A673 (cell line): ENCODE results near the gene HSF5. TPM values are rescaled to one million over a fixed set of nuclear protein-coding genes. Genes with fewer than 3 reads are reported as not detected.
A peak's percentile ranks its signal among the peaks of the same experiment; 100 is the strongest.

Source experiments
- BruUV-seq: library from RNA; stranded (reverse); fragments of 400-500 nt; replicated peaks from 2 replicates; lab custom pipeline; 2021; lab: Mats Ljungman, UMichigan
- CTCF ChIA-PET: fragments of 300-600 bp; sonication (Branson Sonifier 250); formaldehyde crosslinking; loops from one replicate; lab custom pipeline; 2022; ENCODE audit warnings: antibody characterized with exemption; lab: Charles Lee
- POLR2A ChIA-PET: fragments of 300-600 bp; sonication (Branson Sonifier 250); formaldehyde crosslinking; loops from one replicate; lab custom pipeline; 2022; ENCODE audit warnings: antibody characterized with exemption; ENCODE audit not compliant: low non-redundant PET; lab: Charles Lee
- DNase-seq: peaks from one replicate; pipeline ENCODE4 v3.0.0-alpha.2; 2015; ENCODE audit warnings: low spot score
- H3K27ac ChIP-seq: fragments of 200-600 bp; sonication (generic); 2 replicates; pipeline ENCODE4 v1.5.1; 2016; ENCODE audit warnings: mixed run types, low read depth, mild to moderate bottlenecking, mixed read lengths, antibody characterized with exemption, low read length; ENCODE audit not compliant: poor library complexity, severe bottlenecking
- H3K27me3 ChIP-seq: fragments of 200-600 bp; sonication (generic); replicated peaks from 2 replicates; pipeline ENCODE4 v1.6.1; 2017; ENCODE audit warnings: mixed run types, low read depth, mild to moderate bottlenecking, mixed read lengths, antibody characterized with exemption, low read length; ENCODE audit not compliant: insufficient read depth, poor library complexity
- H3K36me3 ChIP-seq: fragments of 200-600 bp; sonication (generic); 2 replicates; pipeline ENCODE4 v1.6.1; 2016; ENCODE audit warnings: mixed run types, mild to moderate bottlenecking, mixed read lengths, antibody characterized with exemption, low read length; ENCODE audit not compliant: insufficient read depth, poor library complexity, severe bottlenecking
- H3K4me1 ChIP-seq: fragments of 200-600 bp; sonication (generic); 2 replicates; pipeline ENCODE4 v1.6.1; 2017; ENCODE audit warnings: mixed run types, mild to moderate bottlenecking, mixed read lengths, antibody characterized with exemption, low read length; ENCODE audit not compliant: insufficient read depth, poor library complexity, severe bottlenecking
- H3K4me3 ChIP-seq: fragments of 200-600 bp; sonication (generic); 2 replicates; pipeline ENCODE4 v1.5.1; 2016; ENCODE audit warnings: low read depth, mixed run types, mild to moderate bottlenecking, mixed read lengths, low read length; ENCODE audit not compliant: poor library complexity, severe bottlenecking
- H3K9me3 ChIP-seq: fragments of 200-600 bp; sonication (generic); 2 replicates; pipeline ENCODE4 v1.6.1; 2016; ENCODE audit warnings: mixed run types, low read depth, mild to moderate bottlenecking, mixed read lengths, antibody characterized with exemption, low read length; ENCODE audit not compliant: poor library complexity, severe bottlenecking
- CTCF ChIP-seq: fragments of 300-800, 200-600 bp; sonication (generic); conservative IDR thresholded peaks from 2 replicates; pipeline ENCODE4 v1.5.1; 2017; ENCODE audit warnings: low read depth, mild to moderate bottlenecking, antibody characterized with exemption, low read length, moderate library complexity, mixed read lengths
- EZH2 ChIP-seq: fragments of 200-600 bp; sonication (generic); IDR thresholded peaks from 2 replicates; pipeline ENCODE4 v1.6.1; 2017; ENCODE audit warnings: borderline replicate concordance, low read depth, mild to moderate bottlenecking, mixed read lengths, antibody characterized with exemption, low read length; ENCODE audit not compliant: poor library complexity, severe bottlenecking
- intact Hi-C: fragments of 100-400 bp; cut with micrococcal nuclease; formaldehyde crosslinking; loops from one replicate; pipeline ENCODE4 v1.10.0; 2022; ENCODE audit not compliant: unreplicated experiment
- total RNA-seq: library from RNA; stranded (reverse); gene quantifications from 2 replicates; pipeline ENCODE4 v1.2.3, GENCODE V29; 2021

Gene HSF5
- total RNA-seq, 1 experiment from 2014 or later = 0.06 TPM

- POLR2A ChIA-PET = no interaction called here
These were observed 99.7 kb downstream of the HSF5 start for GRCh38 chr17:58388302-58389190.

GRCh38 chr17:58387834-58388233 is 100.4 kb downstream of the HSF5 start:
- Histone ChIP-seq H3K4me1 (no peaks in the 10 kb centered on the region), H3K36me3 (no peaks in the 10 kb centered on the region), H3K4me3 (no peak overlapping the region), H3K27ac (no peak overlapping the region), H3K9me3 (no peaks in the 10 kb centered on the region), H3K27me3 (peaks cover 40% of the 10 kb centered on the region)
- DNase-seq = no peak
- no TSS peak for BruUV-seq
- TF ChIP-seq CTCF (no peak), EZH2 (no peak)
- ChIA-PET CTCF (no interaction called here), POLR2A (no interaction called here)
- intact Hi-C loops = no loop called here

More at GRCh38 chr17:58388302-58389190, 99.7 kb downstream of the HSF5 start:
- no peaks in the 10 kb centered on the region for H3K4me1 ChIP-seq
- H3K27me3 ChIP-seq = peaks cover 39% of the 10 kb centered on the region
- no peaks in the 10 kb centered on the region for H3K36me3 ChIP-seq
- no peaks in the 10 kb centered on the region for H3K9me3 ChIP-seq
- peak; percentile 14 for DNase-seq
- CTCF ChIA-PET = no interaction called here
- no TSS peak for BruUV-seq
- intact Hi-C loops = no loop called here
- no peak overlapping the region for H3K4me3 ChIP-seq
- H3K27ac ChIP-seq = no peak overlapping the region
- no peak for TF ChIP-seq EZH2
- no peak for TF ChIP-seq CTCF

GRCh38 chr17:58386708-58387107 is 101.5 kb downstream of the HSF5 start:
- H3K27me3 ChIP-seq = peaks cover 36% of the 10 kb centered on the region
- no TSS peak for BruUV-seq
- H3K36me3 ChIP-seq = no peaks in the 10 kb centered on the region
- H3K9me3 ChIP-seq = no peaks in the 10 kb centered on the region
- no peak overlapping the region for H3K27ac ChIP-seq
- ChIA-PET CTCF (no interaction called here), POLR2A (no interaction called here)
- no peak for DNase-seq
- H3K4me3 ChIP-seq = no peak overlapping the region
- no peaks in the 10 kb centered on the region for H3K4me1 ChIP-seq
- no peak for TF ChIP-seq EZH2
- no peak for TF ChIP-seq CTCF
- intact Hi-C loops = no loop called here
